ENCODE results near the gene USP20.

The USP20 gene

GRCh38 chr9:129860653-129861446, 25.6 kb downstream of the USP20 start:
- TF ChIP-seq CTCF (IDR thresholded peaks at IDR 0.05): no peak

- TF ChIP-seq CTCF (IDR thresholded peaks at IDR 0.05): no peak
These were observed 26.2 kb downstream of the USP20 start for GRCh38 chr9:129861447-129861827.

- TF ChIP-seq CTCF (IDR thresholded peaks at IDR 0.05): no peak
These were observed 27.9 kb downstream of the USP20 start for GRCh38 chr9:129863059-129863690.

- no peak for TF ChIP-seq CTCF (IDR thresholded peaks at IDR 0.05)
These were observed 29.9 kb downstream of the USP20 start for GRCh38 chr9:129864991-129865647.

- TF ChIP-seq CTCF (IDR thresholded peaks at IDR 0.05): no peak
These were observed 30.5 kb downstream of the USP20 start for GRCh38 chr9:129865668-129866320.

GRCh38 chr9:129866394-129867135, 31.3 kb downstream of the USP20 start:
- no peak for TF ChIP-seq CTCF (IDR thresholded peaks at IDR 0.05)

All from LNCAP (cell line).